K562 (cell line): ENCODE data around the gene KNTC1. TPM values are rescaled to one million over a fixed set of nuclear protein-coding genes. Genes with fewer than 3 reads are reported as not detected.

Experiments
- ATAC-seq: fragments of 200-7000 bp; cut with Tn5 transposase; 3 replicates; pipeline ENCODE4 v1.9.1; 2020; ENCODE audit warnings: moderate library complexity
- BruUV-seq: library from RNA; stranded (reverse); fragments of 400-500 nt; replicated peaks from 2 replicates; lab custom pipeline; 2021; lab: Mats Ljungman, UMichigan
- CTCF ChIA-PET: fragments of 300-600 bp; formaldehyde crosslinking; extraction: SDS; loops from one replicate; lab custom pipeline; 2021; ENCODE audit warnings: low intra/inter-chr PET ratio; lab: Yijun Ruan, JAX
- POLR2A ChIA-PET: fragments of 300-600, 350-650 bp; sonication (Branson Sonifier 250); formaldehyde crosslinking; extraction: SDS; loops from one replicate; lab custom pipeline; 2021; ENCODE audit warnings: antibody characterized with exemption, inconsistent platforms; lab: Yijun Ruan, JAX
- DNase-seq, 4 experiments: peaks; one replicate each; pipeline versions ENCODE4 v3.0.0 to v3.0.0-alpha.2; 2011 to 2018; ENCODE audit warnings: low spot score in 3 of 4, mixed read lengths in 3 of 4; ENCODE audit errors: extremely low read depth in 1 of 4
- FAIRE-seq: peaks from 2 replicates; lab custom pipeline; 2011; peaks lifted over from hg19 to GRCh38; lab: Jason Lieb, UNC
- H2AFZ ChIP-seq: 2 replicates; pipeline ENCODE4 v1.6.0; 2011; ENCODE audit warnings: low read depth, low read length, control low read depth, inconsistent platforms
- H3K27ac ChIP-seq: fragments of 200-600 bp; 3 replicates; pipeline ENCODE4 v1.8.0; 2011; ENCODE audit warnings: low read depth, mild to moderate bottlenecking, control low read depth, inconsistent platforms, low read length, moderate library complexity, mixed read lengths; ENCODE audit errors: extremely low read depth
- H3K27me3 ChIP-seq, 2 experiments: fragments of 300-600 bp in 1 of 2; 2 replicates in 1 of 2; 3 replicates in 1 of 2; pipeline versions ENCODE4 v1.6.0 to v1.8.0; 2011; ENCODE audit warnings: inconsistent platforms in 2 of 2, low read length in 2 of 2, mild to moderate bottlenecking in 1 of 2, mixed read lengths in 1 of 2, moderate library complexity in 1 of 2; ENCODE audit not compliant: control insufficient read depth in 2 of 2, insufficient read depth in 2 of 2
- H3K36me3 ChIP-seq: fragments of 300-600 bp; 3 replicates; pipeline ENCODE4 v1.8.0; 2011; ENCODE audit warnings: mild to moderate bottlenecking, low read length, inconsistent platforms; ENCODE audit not compliant: control insufficient read depth, insufficient read depth
- H3K4me1 ChIP-seq, 2 experiments: fragments of 200-600 bp in 1 of 2; replicated peaks in 1 of 2; 2 replicates in 1 of 2; 3 replicates in 1 of 2; pipeline versions ENCODE4 v1.5.1 to v1.8.0; 2011; ENCODE audit warnings: inconsistent platforms in 2 of 2, low read length in 2 of 2, mild to moderate bottlenecking in 1 of 2, mixed read lengths in 1 of 2, moderate library complexity in 1 of 2; ENCODE audit not compliant: control insufficient read depth in 2 of 2, insufficient read depth in 2 of 2
- H3K4me2 ChIP-seq: 2 replicates; pipeline ENCODE4 v1.6.1; 2011; ENCODE audit warnings: low read length, control low read depth, inconsistent platforms, mixed read lengths; ENCODE audit not compliant: insufficient read depth
- H3K4me3 ChIP-seq: fragments of 200-600 bp; sonication (generic), shearing (Covaris generic); 2 replicates; pipeline ENCODE4 v1.5.1; 2016; ENCODE audit warnings: control low read depth, inconsistent platforms
- H3K79me2 ChIP-seq: fragments of 200-600 bp; 3 replicates; pipeline ENCODE4 v1.8.0; 2011; ENCODE audit warnings: low read length, inconsistent platforms; ENCODE audit not compliant: control insufficient read depth, insufficient read depth
- H3K9ac ChIP-seq, 2 experiments: 2 replicates each; pipeline versions ENCODE4 v1.6.0 to v1.6.1; 2011; ENCODE audit warnings: low read depth in 2 of 2, low read length in 2 of 2, control low read depth in 1 of 2, inconsistent platforms in 1 of 2, mild to moderate bottlenecking in 1 of 2, mixed read lengths in 1 of 2; ENCODE audit not compliant: insufficient read depth in 1 of 2
- H3K9me1 ChIP-seq: one replicate; pipeline ENCODE4 v1.6.0; 2011; ENCODE audit warnings: inconsistent platforms, mild to moderate bottlenecking, low read length, moderate library complexity; ENCODE audit not compliant: control insufficient read depth, insufficient read depth
- H3K9me3 ChIP-seq: replicated peaks from 2 replicates; pipeline ENCODE4 v1.5.1; 2011; ENCODE audit warnings: low read depth, low read length, inconsistent platforms; ENCODE audit not compliant: control insufficient read depth, insufficient read depth
- H4K20me1 ChIP-seq: replicated peaks from 2 replicates; pipeline ENCODE4 v1.6.1; 2011; ENCODE audit warnings: low read length, inconsistent platforms, mixed read lengths; ENCODE audit not compliant: control insufficient read depth, insufficient read depth
- CEBPB ChIP-seq: fragments of 450-650 bp; IDR thresholded peaks from 2 replicates; pipeline ENCODE4 v1.6.1; 2016; ENCODE audit warnings: missing genetic modification characterization, missing compliant biosample characterization
- CEBPG ChIP-seq, 3 experiments: fragments of 200-800 bp in 1 of 3; sonication (Bioruptor generic) in 1 of 3; sonication (generic) in 1 of 3; formaldehyde crosslinking in 1 of 3; IDR thresholded peaks in 2 of 3; conservative IDR thresholded peaks in 1 of 3; 2 replicates each; pipeline versions ENCODE4 v1.6.1 to v1.8.0; 2016 to 2022; ENCODE audit warnings: missing compliant biosample characterization in 2 of 3, missing genetic modification characterization in 2 of 3, mild to moderate bottlenecking in 1 of 3, missing genetic modification reagents in 1 of 3
- MYC ChIP-seq, 2 experiments: fragments of 250-450 bp in 1 of 2; sonication (Bioruptor Pico) in 1 of 2; IDR thresholded peaks; 2 replicates each; pipeline versions ENCODE4 v1.5.1 to v1.6.1; 2012 to 2021; ENCODE audit warnings: low read depth in 2 of 2, borderline replicate concordance in 1 of 2, improper control_type of control experiment in 1 of 2, low read length in 1 of 2, mild to moderate bottlenecking in 1 of 2, moderate library complexity in 1 of 2
- POU5F1 ChIP-seq: fragments of 150-350 bp; IDR thresholded peaks from 2 replicates; pipeline ENCODE4 v1.6.1; 2014; ENCODE audit warnings: borderline replicate concordance, low read length, low read depth, mild to moderate bottlenecking; ENCODE audit not compliant: partially characterized antibody
- WGBS: fragments of 100-300 bp; shearing (Covaris generic); methylation state at CpG from one replicate; pipeline ENCODE4 v1.1.6; 2016; ENCODE audit warnings: low coverage, mixed read lengths; ENCODE audit not compliant: insufficient coverage; ENCODE audit errors: missing lambda C conversion rate; 5-methylcytosine and 5-hydroxymethylcytosine counted together
- in situ Hi-C: fragments of 300-500 bp; cut with MboI; formaldehyde crosslinking; loops from 4 replicates; pipeline ENCODE4 v1.15.0; 2018; ENCODE audit warnings: inconsistent platforms, mixed read lengths
- intact Hi-C: fragments of 100-400 bp; cut with micrococcal nuclease; formaldehyde crosslinking; loops from 2 replicates; pipeline ENCODE4 v1.14.2; 2022
- polyA plus RNA-seq, 8 experiments: library from polyadenylated mRNA; depleted of rRNA in 4 of 8; stranded (reverse) in 5 of 8; unstranded in 3 of 8; fragments of >200 nt; fragmentation: Nextera tagmentation in 2 of 8; fragmentation: Illumina TruSeq in 1 of 8; extraction: Ambion mirVana in 2 of 8; extraction: Trizol in 1 of 8; gene quantifications; 2 replicates each; pipeline versions ENCODE4 v1.2.1 to v1.2.3, GENCODE V29; 2011 to 2014; ENCODE audit warnings: inconsistent platforms in 1 of 8, missing spikeins in 1 of 8
- total RNA-seq, 7 experiments: library from RNA; depleted of rRNA in 6 of 7; stranded (reverse); fragments of >200 nt in 6 of 7; fragmentation: Illumina TruSeq in 2 of 7; extraction: Trizol in 2 of 7; gene quantifications; 2 replicates each; pipeline versions ENCODE4 v1.2.1 to v1.2.3, GENCODE V29; 2011 to 2021; ENCODE audit warnings: low replicate concordance in 1 of 7
- TF ChIP-seq, protein P1 (sequence below), 2 experiments: fragments of 450-650 bp in 1 of 2; sonication (generic) in 1 of 2; formaldehyde crosslinking in 1 of 2; IDR thresholded peaks in 1 of 2; conservative IDR thresholded peaks in 1 of 2; 2 replicates each; pipeline versions ENCODE4 v1.6.1 to v1.8.1; 2016 to 2023; ENCODE audit warnings: mild to moderate bottlenecking in 2 of 2, moderate library complexity in 2 of 2, inconsistent platforms in 1 of 2, missing genetic modification reagents in 1 of 2
- TF ChIP-seq, protein P2 (sequence below): sonication (generic); formaldehyde crosslinking; IDR thresholded peaks from 2 replicates; pipeline ENCODE4 v1.8.1; 2023; ENCODE audit warnings: mild to moderate bottlenecking, missing genetic modification reagents, moderate library complexity
- TF ChIP-seq, protein P3 (sequence below): IDR thresholded peaks from 2 replicates; pipeline ENCODE4 v1.6.1; 2014; ENCODE audit warnings: antibody characterized with exemption
- TF ChIP-seq, protein P4 (sequence below): sonication (generic); formaldehyde crosslinking; IDR thresholded peaks from 2 replicates; pipeline ENCODE4 v1.8.1; 2023; ENCODE audit warnings: missing genetic modification reagents, mild to moderate bottlenecking, borderline replicate concordance

The KNTC1 gene
- total and polyA plus RNA-seq, 9 of the 15 experiments (the other 6 are each of a cell fraction or from before 2014, with no cell fraction given) = 38.9 to 135 (median 99.6) TPM

DNA sequence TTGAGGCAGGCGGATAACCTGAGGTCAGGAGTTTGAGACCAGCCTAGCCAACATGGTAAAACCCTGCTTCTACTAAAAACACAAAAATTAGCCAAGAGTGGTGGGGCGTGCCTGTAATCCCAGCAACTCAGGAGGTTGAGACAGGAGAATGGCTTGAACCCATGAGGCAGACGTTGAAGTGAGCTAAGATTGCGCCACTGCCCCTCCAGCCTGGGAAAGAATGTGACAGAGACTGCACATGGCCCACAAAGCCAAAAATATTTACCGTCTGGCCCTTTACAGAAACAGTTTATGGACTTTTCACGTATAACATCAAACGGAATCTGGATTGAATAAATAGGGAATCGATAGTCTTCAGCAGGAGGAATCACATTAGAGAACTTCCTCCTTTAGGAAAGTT lies 3.8 kb upstream of the KNTC1 start:
- WGBS = 26% methylated on average over 8 of the region's 8 CpGs
- Histone ChIP-seq H3K4me2 (peak overlapping the region; percentile 82), H3K9me3 (no peaks in the 10 kb centered on the region), H3K4me3 (peak overlapping the region; percentile 62; the same call in 1 of the 2 replicates), H3K27me3 (no peaks in the 10 kb centered on the region), H3K4me1 (peaks cover 4 to 17% of the 10 kb centered on the region in 2 experiments; a peak in 2 of 5 replicates), H2AFZ (no peak overlapping the region), H4K20me1 (peaks cover 37% of the 10 kb centered on the region), H3K9ac (peak overlapping the region; percentile 66 to 98; a peak in 3 of 4 replicates), H3K36me3 (peaks cover 73% of the 10 kb centered on the region), H3K9me1 (no peaks in the 10 kb centered on the region), H3K27ac (peak overlapping the region; percentile 54), H3K79me2 (peaks cover 96% of the 10 kb centered on the region)
- POLR2A ChIA-PET = interaction anchor here (0.6 to 6.5 kb wide), 12 partner anchors 10 to 201 kb away, joined by 3 to 73 read pairs (median 4); partner anchors contain the start of gene ZCCHC8
- intact Hi-C loops = no loop called here
- CTCF ChIA-PET = no interaction called here
- ATAC-seq (peak; percentile 7; the same call in 1 of the 3 replicates), FAIRE-seq (peak; percentile 49), DNase-seq (peak in 1 of 4 experiments; percentile 45)
- no TSS peak for BruUV-seq
- TF ChIP-seq, protein P1, sequence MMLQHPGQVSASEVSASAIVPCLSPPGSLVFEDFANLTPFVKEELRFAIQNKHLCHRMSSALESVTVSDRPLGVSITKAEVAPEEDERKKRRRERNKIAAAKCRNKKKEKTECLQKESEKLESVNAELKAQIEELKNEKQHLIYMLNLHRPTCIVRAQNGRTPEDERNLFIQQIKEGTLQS (IDR thresholded peaks at IDR 0.05) = 0 out of 2 replicates have a peak, but pooled peaks have one; percentile 12
- TF ChIP-seq, protein P1 (CRISPR knock-in tag; conservative IDR thresholded peaks at IDR 0.05) = no peak
- TF ChIP-seq, protein P2, sequence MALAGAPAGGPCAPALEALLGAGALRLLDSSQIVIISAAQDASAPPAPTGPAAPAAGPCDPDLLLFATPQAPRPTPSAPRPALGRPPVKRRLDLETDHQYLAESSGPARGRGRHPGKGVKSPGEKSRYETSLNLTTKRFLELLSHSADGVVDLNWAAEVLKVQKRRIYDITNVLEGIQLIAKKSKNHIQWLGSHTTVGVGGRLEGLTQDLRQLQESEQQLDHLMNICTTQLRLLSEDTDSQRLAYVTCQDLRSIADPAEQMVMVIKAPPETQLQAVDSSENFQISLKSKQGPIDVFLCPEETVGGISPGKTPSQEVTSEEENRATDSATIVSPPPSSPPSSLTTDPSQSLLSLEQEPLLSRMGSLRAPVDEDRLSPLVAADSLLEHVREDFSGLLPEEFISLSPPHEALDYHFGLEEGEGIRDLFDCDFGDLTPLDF (CRISPR knock-in tag) = peak; percentile 19; the same call in 1 of the 2 replicates
- TF ChIP-seq, protein P3, sequence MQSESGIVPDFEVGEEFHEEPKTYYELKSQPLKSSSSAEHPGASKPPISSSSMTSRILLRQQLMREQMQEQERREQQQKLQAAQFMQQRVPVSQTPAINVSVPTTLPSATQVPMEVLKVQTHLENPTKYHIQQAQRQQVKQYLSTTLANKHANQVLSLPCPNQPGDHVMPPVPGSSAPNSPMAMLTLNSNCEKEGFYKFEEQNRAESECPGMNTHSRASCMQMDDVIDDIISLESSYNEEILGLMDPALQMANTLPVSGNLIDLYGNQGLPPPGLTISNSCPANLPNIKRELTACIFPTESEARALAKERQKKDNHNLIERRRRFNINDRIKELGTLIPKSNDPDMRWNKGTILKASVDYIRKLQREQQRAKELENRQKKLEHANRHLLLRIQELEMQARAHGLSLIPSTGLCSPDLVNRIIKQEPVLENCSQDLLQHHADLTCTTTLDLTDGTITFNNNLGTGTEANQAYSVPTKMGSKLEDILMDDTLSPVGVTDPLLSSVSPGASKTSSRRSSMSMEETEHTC = no peak
- TF ChIP-seq, protein P4, sequence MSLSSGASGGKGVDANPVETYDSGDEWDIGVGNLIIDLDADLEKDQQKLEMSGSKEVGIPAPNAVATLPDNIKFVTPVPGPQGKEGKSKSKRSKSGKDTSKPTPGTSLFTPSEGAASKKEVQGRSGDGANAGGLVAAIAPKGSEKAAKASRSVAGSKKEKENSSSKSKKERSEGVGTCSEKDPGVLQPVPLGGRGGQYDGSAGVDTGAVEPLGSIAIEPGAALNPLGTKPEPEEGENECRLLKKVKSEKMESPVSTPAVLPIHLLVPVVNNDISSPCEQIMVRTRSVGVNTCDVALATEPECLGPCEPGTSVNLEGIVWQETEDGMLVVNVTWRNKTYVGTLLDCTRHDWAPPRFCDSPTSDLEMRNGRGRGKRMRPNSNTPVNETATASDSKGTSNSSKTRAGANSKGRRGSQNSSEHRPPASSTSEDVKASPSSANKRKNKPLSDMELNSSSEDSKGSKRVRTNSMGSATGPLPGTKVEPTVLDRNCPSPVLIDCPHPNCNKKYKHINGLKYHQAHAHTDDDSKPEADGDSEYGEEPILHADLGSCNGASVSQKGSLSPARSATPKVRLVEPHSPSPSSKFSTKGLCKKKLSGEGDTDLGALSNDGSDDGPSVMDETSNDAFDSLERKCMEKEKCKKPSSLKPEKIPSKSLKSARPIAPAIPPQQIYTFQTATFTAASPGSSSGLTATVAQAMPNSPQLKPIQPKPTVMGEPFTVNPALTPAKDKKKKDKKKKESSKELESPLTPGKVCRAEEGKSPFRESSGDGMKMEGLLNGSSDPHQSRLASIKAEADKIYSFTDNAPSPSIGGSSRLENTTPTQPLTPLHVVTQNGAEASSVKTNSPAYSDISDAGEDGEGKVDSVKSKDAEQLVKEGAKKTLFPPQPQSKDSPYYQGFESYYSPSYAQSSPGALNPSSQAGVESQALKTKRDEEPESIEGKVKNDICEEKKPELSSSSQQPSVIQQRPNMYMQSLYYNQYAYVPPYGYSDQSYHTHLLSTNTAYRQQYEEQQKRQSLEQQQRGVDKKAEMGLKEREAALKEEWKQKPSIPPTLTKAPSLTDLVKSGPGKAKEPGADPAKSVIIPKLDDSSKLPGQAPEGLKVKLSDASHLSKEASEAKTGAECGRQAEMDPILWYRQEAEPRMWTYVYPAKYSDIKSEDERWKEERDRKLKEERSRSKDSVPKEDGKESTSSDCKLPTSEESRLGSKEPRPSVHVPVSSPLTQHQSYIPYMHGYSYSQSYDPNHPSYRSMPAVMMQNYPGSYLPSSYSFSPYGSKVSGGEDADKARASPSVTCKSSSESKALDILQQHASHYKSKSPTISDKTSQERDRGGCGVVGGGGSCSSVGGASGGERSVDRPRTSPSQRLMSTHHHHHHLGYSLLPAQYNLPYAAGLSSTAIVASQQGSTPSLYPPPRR (CRISPR knock-in tag) = peak; percentile 29; the same call in 1 of the 2 replicates
- TF ChIP-seq CEBPG (CRISPR knock-in tag; IDR thresholded peaks at IDR 0.05) (peak; percentile 88), CEBPG (tag; conservative IDR thresholded peaks at IDR 0.05 in 1 of 2, IDR thresholded peaks at IDR 0.05 in 1 of 2) (peak in 1 of 2 experiments; percentile 66; a peak in 3 of 4 replicates), CEBPB (tag) (peak; percentile 92), MYC (IDR thresholded peaks at IDR 0.05; ENCODE audit: low read depth, low read length) (peak; percentile 55; the same call in 1 of the 2 replicates), MYC (CRISPR knock-in tag; IDR thresholded peaks at IDR 0.05; ENCODE audit: borderline replicate concordance, low read depth) (no peak), POU5F1 (no peak)
- in situ Hi-C loops = no loop called here
